MCF 10A (cell line): ENCODE results near the gene FASTKD3. TPM values are rescaled to one million over a fixed set of nuclear protein-coding genes. Genes with fewer than 3 reads are reported as not detected.
A peak's percentile ranks its signal among the peaks of the same experiment; 100 is the strongest.

Experiments
- BruUV-seq: library from RNA; stranded (reverse); fragments of 400-500 nt; replicated peaks from 2 replicates; lab custom pipeline; 2021; lab: Mats Ljungman, UMichigan
- CTCF ChIA-PET: fragments of 300-600 bp; sonication (Branson Sonifier 250); formaldehyde crosslinking; extraction: SDS; loops from one replicate; lab custom pipeline; 2021; ENCODE audit warnings: antibody characterized with exemption, inconsistent platforms; lab: Yijun Ruan, JAX
- POLR2A ChIA-PET: fragments of 300-600, 350-650 bp; sonication (Branson Sonifier 250); formaldehyde crosslinking; extraction: SDS; loops from one replicate; lab custom pipeline; 2020; ENCODE audit warnings: antibody characterized with exemption, inconsistent platforms; lab: Yijun Ruan, JAX
- DNase-seq: peaks from one replicate; pipeline ENCODE4 v3.0.0-alpha.2; 2018; ENCODE audit not compliant: unreplicated experiment
- H3K27ac Mint-ChIP-seq: one replicate; pipeline ENCODE4 v1.8.0; 2022; ENCODE audit warnings: mild to moderate bottlenecking, low read depth, mixed read lengths; ENCODE audit not compliant: unreplicated experiment
- H3K27me3 Mint-ChIP-seq: one replicate; pipeline ENCODE4 v1.8.0; 2022; ENCODE audit warnings: mixed read lengths; ENCODE audit not compliant: insufficient read depth, unreplicated experiment
- H3K36me3 Mint-ChIP-seq: one replicate; pipeline ENCODE4 v1.8.0; 2022; ENCODE audit warnings: mild to moderate bottlenecking, moderate library complexity, mixed read lengths; ENCODE audit not compliant: insufficient read depth, unreplicated experiment
- H3K4me1 Mint-ChIP-seq: one replicate; pipeline ENCODE4 v1.8.0; 2022; ENCODE audit warnings: mixed read lengths; ENCODE audit not compliant: insufficient read depth, unreplicated experiment
- H3K4me3 Mint-ChIP-seq: one replicate; pipeline ENCODE4 v1.8.0; 2022; ENCODE audit warnings: mild to moderate bottlenecking, moderate library complexity, mixed read lengths; ENCODE audit not compliant: unreplicated experiment
- H3K9me3 Mint-ChIP-seq: one replicate; pipeline ENCODE4 v1.8.0; 2022; ENCODE audit warnings: mixed read lengths; ENCODE audit not compliant: unreplicated experiment
- CTCF ChIP-seq: fragments of 200-600 bp; IDR thresholded peaks from one replicate; pipeline ENCODE4 v1.8.0; 2022; ENCODE audit warnings: antibody characterized with exemption, mild to moderate bottlenecking; ENCODE audit not compliant: unreplicated experiment
- intact Hi-C: fragments of 100-400 bp; cut with micrococcal nuclease; formaldehyde crosslinking; loops from 2 replicates; pipeline ENCODE4 v1.14.1; 2022
- total RNA-seq: library from RNA; stranded (reverse); gene quantifications from 2 replicates; pipeline ENCODE4 v1.2.3, GENCODE V29; 2022

The FASTKD3 gene
- total RNA-seq, 1 experiment from 2014 or later, result 7.8 TPM

GRCh38 chr5:7857361-7857760 lies 11.5 kb downstream of the FASTKD3 start:
- H3K36me3 Mint-ChIP-seq, result peaks cover 33% of the 10 kb centered on the region
- H3K27me3 Mint-ChIP-seq, result no peaks in the 10 kb centered on the region
- TF ChIP-seq CTCF, result no peak
- no peak overlapping the region for H3K4me3 Mint-ChIP-seq
- ChIA-PET CTCF (interaction anchor here (0.7 to 2.6 kb wide), 6 partner anchors 9 to 250 kb away, joined by 3 to 9 read pairs (median 4); no protein-coding TSS in a partner anchor), POLR2A (interaction anchor here (1.6 kb wide), 1 partner anchor 9 kb away, joined by 4 read pairs; no protein-coding TSS in a partner anchor)
- H3K9me3 Mint-ChIP-seq, result no peaks in the 10 kb centered on the region
- DNase-seq, result no peak
- no peaks in the 10 kb centered on the region for H3K4me1 Mint-ChIP-seq
- intact Hi-C loops, result loop anchor here (5.0 kb wide), 1 partner anchor 100 kb away; no protein-coding TSS in a partner anchor
- BruUV-seq, result no TSS peak
- no peak overlapping the region for H3K27ac Mint-ChIP-seq

- Mint-ChIP-seq H3K9me3 (no peaks in the 10 kb centered on the region), H3K27me3 (no peaks in the 10 kb centered on the region), H3K4me1 (no peaks in the 10 kb centered on the region), H3K36me3 (peaks cover 29% of the 10 kb centered on the region), H3K4me3 (no peak overlapping the region), H3K27ac (no peak overlapping the region)
- peak; percentile 44 for TF ChIP-seq CTCF
- BruUV-seq, result no TSS peak
- peak; percentile 48 for DNase-seq
- CTCF ChIA-PET, result interaction anchor here (0.5 to 2.6 kb wide), 11 partner anchors 10 to 668 kb away, joined by 3 to 9 read pairs (median 3); no protein-coding TSS in a partner anchor
- intact Hi-C loops, result loop anchor here (5.0 kb wide), 1 partner anchor 100 kb away; no protein-coding TSS in a partner anchor
- POLR2A ChIA-PET, result no interaction called here
Measured at GRCh38 chr5:7856855-7857254, 12.0 kb downstream of the FASTKD3 start.

- CTCF ChIA-PET, result interaction anchor here (0.7 to 1.8 kb wide), 4 partner anchors 10 to 594 kb away, joined by 3 to 6 read pairs (median 4); no protein-coding TSS in a partner anchor
- no peak overlapping the region for H3K4me3 Mint-ChIP-seq
- intact Hi-C loops, result loop anchor here (5.0 kb wide), 1 partner anchor 98 kb away; no protein-coding TSS in a partner anchor
Measured at GRCh38 chr5:7855611-7856010, 13.2 kb downstream of the FASTKD3 start.

More at GRCh38 chr5:7855611-7856010, 13.2 kb downstream of the FASTKD3 start:
- POLR2A ChIA-PET, result interaction anchor here (1.6 kb wide), 1 partner anchor 13 kb away, joined by 4 read pairs; the partner anchor contains the start of genes FASTKD3 and MTRR
- no peaks in the 10 kb centered on the region for H3K9me3 Mint-ChIP-seq
- H3K27ac Mint-ChIP-seq, result no peak overlapping the region
- BruUV-seq, result no TSS peak
- no peak for DNase-seq
- peaks cover 21% of the 10 kb centered on the region for H3K36me3 Mint-ChIP-seq
- no peak for TF ChIP-seq CTCF
- H3K27me3 Mint-ChIP-seq, result no peaks in the 10 kb centered on the region
- H3K4me1 Mint-ChIP-seq, result no peaks in the 10 kb centered on the region
